Glutamatergic neuron (in vitro differentiated cells): ENCODE data around the gene NDUFC2. TPM values are rescaled to one million over a fixed set of nuclear protein-coding genes. Genes with fewer than 3 reads are reported as not detected.
"Not testable (repeated sequence)": the region's sequence is repeated elsewhere in the genome, so short reads cannot be mapped to it uniquely, and the experiment has no call there.

Source experiments
- DNase-seq: peaks from one replicate; pipeline ENCODE4 v3.0.0; 2022
- H3K27ac Mint-ChIP-seq: one replicate; pipeline ENCODE4 v1.8.0; 2020; ENCODE audit warnings: mild to moderate bottlenecking, mixed read lengths, inconsistent platforms; ENCODE audit not compliant: unreplicated experiment
- H3K27me3 Mint-ChIP-seq: one replicate; pipeline ENCODE4 v1.8.0; 2020; ENCODE audit warnings: mild to moderate bottlenecking, moderate library complexity, mixed read lengths, inconsistent platforms; ENCODE audit not compliant: unreplicated experiment
- H3K36me3 Mint-ChIP-seq: one replicate; pipeline ENCODE4 v1.8.0; 2020; ENCODE audit warnings: mild to moderate bottlenecking, mixed read lengths, inconsistent platforms; ENCODE audit not compliant: unreplicated experiment
- H3K4me1 Mint-ChIP-seq: one replicate; pipeline ENCODE4 v1.8.0; 2020; ENCODE audit warnings: mild to moderate bottlenecking, low read depth, mixed read lengths, inconsistent platforms; ENCODE audit not compliant: unreplicated experiment
- H3K4me3 Mint-ChIP-seq: one replicate; pipeline ENCODE4 v1.8.0; 2020; ENCODE audit warnings: mild to moderate bottlenecking, mixed read lengths, inconsistent platforms; ENCODE audit not compliant: unreplicated experiment
- H3K9me3 Mint-ChIP-seq: one replicate; pipeline ENCODE4 v1.8.0; 2020; ENCODE audit warnings: mild to moderate bottlenecking, moderate library complexity, mixed read lengths, inconsistent platforms; ENCODE audit not compliant: unreplicated experiment
- CTCF ChIP-seq: fragments of 200-600 bp; sonication (generic); IDR thresholded peaks from one replicate; pipeline ENCODE4 v1.5.0; 2021; ENCODE audit not compliant: partially characterized antibody, unreplicated experiment
- total RNA-seq: library from RNA; stranded (reverse); fragmentation: NEBNext Ultra II Directional; extraction: Animal tissue kit (Norgen Biotek cat#: 25700); gene quantifications from one replicate; pipeline ENCODE4 v1.2.1, GENCODE V29; 2021; ENCODE audit not compliant: unreplicated experiment

NDUFC2 gene
- total RNA-seq, 1 donor from 2014 or later, result 221 TPM

- DNase-seq, result peak; percentile 86
- Mint-ChIP-seq H3K4me1 (no peaks in the 10 kb centered on the region), H3K27me3 (peaks cover 5% of the 10 kb centered on the region), H3K9me3 (no peaks in the 10 kb centered on the region), H3K36me3 (no peaks in the 10 kb centered on the region), H3K4me3 (peak overlapping the region; percentile 59), H3K27ac (no peak overlapping the region)
- TF ChIP-seq CTCF, result peak; percentile 99
These were observed 33.7 kb downstream of the NDUFC2 start for GRCh38 chr11:78045851-78046485.

- no peaks in the 10 kb centered on the region for H3K9me3 Mint-ChIP-seq
- H3K4me1 Mint-ChIP-seq, result no peaks in the 10 kb centered on the region
- no peaks in the 10 kb centered on the region for H3K36me3 Mint-ChIP-seq
- H3K27me3 Mint-ChIP-seq, result peaks cover 5% of the 10 kb centered on the region
- no peak for TF ChIP-seq CTCF
- no peak overlapping the region for H3K4me3 Mint-ChIP-seq
- no peak overlapping the region for H3K27ac Mint-ChIP-seq
- DNase-seq, result no peak
These were observed 35.0 kb downstream of the NDUFC2 start for GRCh38 chr11:78044706-78045105.

GRCh38 chr11:78041843-78042440, 37.7 kb downstream of the NDUFC2 start:
- H3K27ac Mint-ChIP-seq, result no peak overlapping the region
- H3K9me3 Mint-ChIP-seq, result no peaks in the 10 kb centered on the region
- H3K4me3 Mint-ChIP-seq, result no peak overlapping the region
- no peak for TF ChIP-seq CTCF
- no peak for DNase-seq
- H3K27me3 Mint-ChIP-seq, result peaks cover 5% of the 10 kb centered on the region
- H3K36me3 Mint-ChIP-seq, result no peaks in the 10 kb centered on the region
- peaks cover 3% of the 10 kb centered on the region for H3K4me1 Mint-ChIP-seq

GRCh38 chr11:78041380-78041719, 38.3 kb downstream of the NDUFC2 start:
- not testable (repeated sequence) for H3K4me1 Mint-ChIP-seq, DNase-seq, H3K27me3 Mint-ChIP-seq, H3K27ac Mint-ChIP-seq, H3K4me3 Mint-ChIP-seq, H3K9me3 Mint-ChIP-seq, H3K36me3 Mint-ChIP-seq

GRCh38 chr11:78040691-78041379, 38.8 kb downstream of the NDUFC2 start:
- no peaks in the 10 kb centered on the region for H3K9me3 Mint-ChIP-seq
- DNase-seq, result no peak
- H3K4me1 Mint-ChIP-seq, result peaks cover 3% of the 10 kb centered on the region
- H3K27ac Mint-ChIP-seq, result no peak overlapping the region
- no peaks in the 10 kb centered on the region for H3K36me3 Mint-ChIP-seq
- no peak for TF ChIP-seq CTCF
- no peak overlapping the region for H3K4me3 Mint-ChIP-seq
- peaks cover 5% of the 10 kb centered on the region for H3K27me3 Mint-ChIP-seq
